NCI-H510A (cell line): ENCODE data around the gene NECAB3.

Experiments
- DNase-seq: peaks from one replicate; lab custom pipeline; 2025; lab: John Stamatoyannopoulos, UW

Gene NECAB3

DNA sequence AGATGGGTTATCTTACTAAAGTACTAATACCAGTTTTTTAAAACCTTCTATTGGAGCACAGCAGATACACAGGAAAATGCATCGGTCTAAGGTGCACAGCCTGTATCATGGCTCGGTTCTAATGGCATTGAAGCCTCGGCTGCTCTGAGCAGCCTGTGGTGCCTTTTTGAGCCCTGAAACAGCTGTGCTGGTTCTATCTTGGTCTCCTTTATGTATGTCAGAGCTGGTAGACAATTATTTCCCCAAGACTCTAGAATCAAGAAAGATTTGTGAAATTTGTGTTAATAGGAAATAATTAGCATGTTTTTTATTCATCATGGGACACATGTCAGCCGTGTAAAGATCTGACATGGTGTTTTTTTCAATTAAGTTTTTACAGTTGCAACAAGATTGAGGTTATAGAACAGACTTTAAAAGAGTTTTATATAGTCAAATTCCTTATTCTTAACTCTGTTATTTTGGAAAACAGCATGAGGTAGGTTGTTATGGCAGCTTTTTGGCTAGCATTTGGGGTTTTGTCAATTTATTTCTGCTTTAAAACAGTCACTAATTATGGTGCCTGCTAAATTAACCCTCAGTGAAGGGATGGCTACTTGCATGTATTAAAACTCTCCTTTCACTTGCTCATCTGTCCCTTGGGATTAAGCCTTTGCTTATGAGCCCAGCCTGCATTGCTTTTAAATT, 52.4 kb downstream of the NECAB3 start:
- DNase-seq: no peak

DNA sequence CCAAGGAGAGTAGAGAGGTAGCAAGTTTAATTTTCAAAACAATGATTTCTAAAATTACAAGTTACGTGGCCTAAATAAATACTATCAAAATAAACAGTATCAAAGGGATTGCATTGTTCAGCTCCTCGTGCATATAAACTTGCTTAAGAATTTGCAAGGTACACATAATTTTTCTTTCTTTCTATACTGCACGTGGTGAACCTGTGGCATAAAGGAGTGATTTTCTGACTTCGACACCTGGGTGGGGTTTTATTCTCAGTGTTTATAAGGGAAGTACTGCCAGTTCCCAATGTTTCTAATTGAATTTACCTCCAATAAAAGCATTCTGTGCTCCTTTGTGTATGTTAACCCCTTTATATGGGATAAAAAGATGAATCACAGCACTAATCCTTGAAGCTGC, 62.2 kb downstream of the NECAB3 start:
- no peak for DNase-seq

DNA sequence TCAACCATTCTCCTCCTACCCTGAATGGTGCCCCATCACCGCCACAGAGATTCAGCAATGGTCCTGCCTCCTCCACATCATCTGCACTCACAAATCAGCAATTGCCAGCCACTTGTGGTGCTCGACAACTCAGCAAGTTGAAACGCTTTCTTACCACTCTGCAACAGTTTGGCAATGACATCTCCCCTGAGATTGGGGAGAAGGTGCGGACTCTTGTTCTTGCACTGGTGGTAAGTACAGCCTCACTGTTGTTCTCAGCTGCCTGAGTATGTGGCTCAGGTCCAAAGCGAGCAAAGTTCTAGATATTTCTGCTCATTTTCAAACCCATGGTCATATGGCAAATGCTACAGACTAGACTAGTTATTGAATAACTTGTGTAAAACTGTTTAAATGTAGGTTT, 63.1 kb downstream of the NECAB3 start:
- DNase-seq: no peak

DNA sequence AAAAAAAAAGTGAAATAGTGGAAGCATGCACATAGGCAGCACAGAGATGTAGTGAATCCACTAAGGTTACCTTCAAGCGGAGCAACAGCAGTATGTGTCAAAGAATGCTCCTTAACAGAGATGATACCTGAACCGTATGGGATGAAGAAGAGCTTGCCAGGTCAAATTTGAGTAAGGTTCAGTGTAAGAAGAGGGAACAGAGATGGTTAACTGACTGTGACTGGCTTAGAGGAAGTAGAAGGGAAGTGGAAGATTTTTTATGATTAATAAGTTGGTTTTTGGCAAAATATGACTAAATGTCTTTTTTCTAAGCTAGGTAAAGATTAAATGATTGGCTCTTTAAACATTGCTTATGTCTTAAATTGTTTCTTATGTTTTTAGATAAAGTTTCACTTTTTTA, 64.7 kb downstream of the NECAB3 start:
- DNase-seq: no peak
